Peyer's patch (tissue), 4 donors: Measurements from ENCODE around the gene LRSAM1. TPM values are rescaled to one million over a fixed set of nuclear protein-coding genes. Genes with fewer than 3 reads are reported as not detected.
A peak's percentile ranks its signal among the peaks of the same experiment; 100 is the strongest.

Experiments used
- DNase-seq, 3 donors: peaks; one replicate each; pipeline ENCODE4 v3.0.0-alpha.2; 2017 to 2019
- H3K27ac ChIP-seq, 4 donors: fragments of 200-600 bp; sonication (generic); one replicate each; pipeline ENCODE4 v1.5.1; 2016 to 2019
- H3K27me3 ChIP-seq, 2 donors: fragments of 200-600 bp; sonication (generic); one replicate each; pipeline ENCODE4 v1.5.1; 2019
- H3K36me3 ChIP-seq, 3 donors: fragments of 200-600 bp; sonication (generic); one replicate each; pipeline ENCODE4 v1.5.1; 2016 to 2019
- H3K4me1 ChIP-seq, 4 donors: fragments of 200-600 bp; sonication (generic); one replicate each; pipeline ENCODE4 v1.5.1; 2016 to 2019
- H3K4me3 ChIP-seq, 4 donors: fragments of 200-600 bp; sonication (generic); 1 replicate in 3 of 4; 2 replicates in 1 of 4; pipeline ENCODE4 v1.5.1; 2016 to 2019; ENCODE audit warnings: mild to moderate bottlenecking in 1 of 4
- H3K9me3 ChIP-seq, 4 donors: fragments of 200-600 bp; sonication (generic); one replicate each; pipeline ENCODE4 v1.5.1; 2016 to 2019; ENCODE audit warnings: mild to moderate bottlenecking in 1 of 4
- POLR2A ChIP-seq, 2 donors: fragments of 450-650 bp; IDR thresholded peaks; one replicate each; pipeline ENCODE4 v1.5.1; 2017; ENCODE audit warnings: antibody characterized with exemption in 2 of 2, mild to moderate bottlenecking in 2 of 2, moderate library complexity in 2 of 2
- total RNA-seq, 4 donors: library from RNA; depleted of rRNA; stranded (reverse); fragments of >200 nt; gene quantifications; one replicate each; pipeline ENCODE4 v1.1.0, GENCODE V29; 2016
- TF ChIP-seq, protein P1 (sequence below), 6 experiments: fragments of 450-650 bp in 4 of 6; fragments of 200-600 bp in 2 of 6; sonication (generic) in 1 of 6; IDR thresholded peaks; one replicate each; pipeline ENCODE4 v1.5.1; 2017 to 2019; ENCODE audit warnings: antibody characterized with exemption in 6 of 6, mild to moderate bottlenecking in 3 of 6, moderate library complexity in 1 of 6

LRSAM1 gene
- total RNA-seq, 4 donors from 2014 or later = 19.3 to 59.4 (median 35.3) TPM

DNA sequence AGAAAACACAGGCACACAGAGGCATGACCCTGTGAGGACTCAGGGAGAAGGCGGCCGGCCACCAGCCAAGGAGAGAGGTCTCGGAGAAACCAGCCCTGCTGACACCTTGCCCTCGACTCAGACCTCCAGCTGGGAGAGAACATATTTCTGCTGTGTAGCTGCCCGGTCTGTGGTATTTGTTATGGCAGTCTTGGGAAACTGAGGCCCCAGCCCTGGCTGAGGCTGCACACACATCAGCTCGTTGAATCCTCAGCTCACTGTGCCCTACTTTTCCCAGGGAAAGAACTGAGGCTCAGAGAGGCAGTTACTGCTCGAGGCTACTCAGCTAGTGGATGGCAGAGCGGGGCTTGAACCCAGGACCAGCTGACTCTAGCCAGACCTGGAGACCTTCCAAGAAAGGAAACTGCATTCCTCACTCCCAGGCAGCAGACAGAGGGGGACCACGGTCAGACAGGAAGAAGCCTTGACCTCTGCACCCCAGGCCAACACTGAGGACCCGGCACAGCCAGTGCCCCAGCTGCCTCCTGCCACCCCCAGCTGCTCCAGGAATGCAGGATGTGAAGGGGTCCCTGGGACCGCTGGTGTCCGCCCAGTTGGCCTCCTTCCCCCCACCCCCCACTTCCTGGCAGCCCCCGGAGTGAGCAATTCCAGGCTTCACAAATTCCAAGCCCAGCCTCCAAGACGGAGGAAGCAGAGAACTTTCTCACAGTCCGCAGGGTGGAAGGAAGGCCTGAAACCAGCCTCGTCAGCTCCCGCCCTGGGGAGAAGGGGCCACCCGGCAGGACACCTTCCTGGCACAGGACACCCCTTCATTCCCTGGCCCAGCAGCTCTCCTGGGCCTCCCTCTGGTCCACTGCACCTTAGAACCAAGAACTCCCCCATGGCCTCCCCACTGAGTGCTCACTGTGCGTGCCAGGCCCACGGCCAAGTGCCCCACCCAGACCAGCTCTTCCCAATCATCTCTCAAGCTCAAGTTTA, 69.9 kb downstream of the LRSAM1 start:
- H3K4me3 ChIP-seq = no peak overlapping the region
- no peak for TF ChIP-seq POLR2A (IDR thresholded peaks at IDR 0.05)
- TF ChIP-seq, protein P1, sequence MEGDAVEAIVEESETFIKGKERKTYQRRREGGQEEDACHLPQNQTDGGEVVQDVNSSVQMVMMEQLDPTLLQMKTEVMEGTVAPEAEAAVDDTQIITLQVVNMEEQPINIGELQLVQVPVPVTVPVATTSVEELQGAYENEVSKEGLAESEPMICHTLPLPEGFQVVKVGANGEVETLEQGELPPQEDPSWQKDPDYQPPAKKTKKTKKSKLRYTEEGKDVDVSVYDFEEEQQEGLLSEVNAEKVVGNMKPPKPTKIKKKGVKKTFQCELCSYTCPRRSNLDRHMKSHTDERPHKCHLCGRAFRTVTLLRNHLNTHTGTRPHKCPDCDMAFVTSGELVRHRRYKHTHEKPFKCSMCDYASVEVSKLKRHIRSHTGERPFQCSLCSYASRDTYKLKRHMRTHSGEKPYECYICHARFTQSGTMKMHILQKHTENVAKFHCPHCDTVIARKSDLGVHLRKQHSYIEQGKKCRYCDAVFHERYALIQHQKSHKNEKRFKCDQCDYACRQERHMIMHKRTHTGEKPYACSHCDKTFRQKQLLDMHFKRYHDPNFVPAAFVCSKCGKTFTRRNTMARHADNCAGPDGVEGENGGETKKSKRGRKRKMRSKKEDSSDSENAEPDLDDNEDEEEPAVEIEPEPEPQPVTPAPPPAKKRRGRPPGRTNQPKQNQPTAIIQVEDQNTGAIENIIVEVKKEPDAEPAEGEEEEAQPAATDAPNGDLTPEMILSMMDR (IDR thresholded peaks at IDR 0.05) = no peak

DNA sequence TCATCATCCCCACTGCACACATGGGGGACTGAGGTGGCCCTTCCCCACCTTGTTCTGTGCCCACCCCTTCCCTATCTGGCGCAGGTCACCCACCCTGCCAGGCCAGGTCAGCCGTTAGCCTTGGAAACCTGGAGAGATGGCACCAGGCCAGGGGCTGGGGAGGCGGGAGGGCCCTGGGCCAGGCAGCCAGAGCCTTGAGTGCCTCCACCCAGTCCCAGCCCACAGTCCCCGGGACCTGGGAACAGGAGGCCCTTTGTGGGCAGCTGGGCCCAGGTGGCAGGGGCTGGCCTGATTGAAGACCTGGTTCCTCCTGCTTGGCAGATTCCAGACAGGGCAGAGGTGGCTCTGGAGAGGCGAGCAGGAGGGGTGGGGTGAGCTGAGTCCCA, 70.6 kb downstream of the LRSAM1 start:
- peaks cover 0 to 79% (median 0%) of the 10 kb centered on the region in 3 donors for H3K36me3 ChIP-seq
- H3K4me3 ChIP-seq = no peak overlapping the region
- H3K9me3 ChIP-seq = peaks cover 0 to 15% (median 0%) of the 10 kb centered on the region in 4 donors
- TF ChIP-seq, protein P1 (IDR thresholded peaks at IDR 0.05) = no peak
- DNase-seq = no peak
- H3K27ac ChIP-seq = peak overlapping the region; percentile 47 to 82 (median 69)
- H3K4me1 ChIP-seq = peaks cover 0 to 30% (median 5%) of the 10 kb centered on the region in 4 donors
- no peaks in the 10 kb centered on the region for H3K27me3 ChIP-seq

More for the DNA sequence above, 69.9 kb downstream of the LRSAM1 start:
- no peak for DNase-seq
- peaks cover 0 to 30% (median 5%) of the 10 kb centered on the region in 4 donors for H3K4me1 ChIP-seq
- peak overlapping the region; percentile 47 to 82 (median 69) for H3K27ac ChIP-seq
- peaks cover 0 to 15% (median 0%) of the 10 kb centered on the region in 4 donors for H3K9me3 ChIP-seq
- peaks cover 0 to 79% (median 0%) of the 10 kb centered on the region in 3 donors for H3K36me3 ChIP-seq
- H3K27me3 ChIP-seq = no peaks in the 10 kb centered on the region

DNA sequence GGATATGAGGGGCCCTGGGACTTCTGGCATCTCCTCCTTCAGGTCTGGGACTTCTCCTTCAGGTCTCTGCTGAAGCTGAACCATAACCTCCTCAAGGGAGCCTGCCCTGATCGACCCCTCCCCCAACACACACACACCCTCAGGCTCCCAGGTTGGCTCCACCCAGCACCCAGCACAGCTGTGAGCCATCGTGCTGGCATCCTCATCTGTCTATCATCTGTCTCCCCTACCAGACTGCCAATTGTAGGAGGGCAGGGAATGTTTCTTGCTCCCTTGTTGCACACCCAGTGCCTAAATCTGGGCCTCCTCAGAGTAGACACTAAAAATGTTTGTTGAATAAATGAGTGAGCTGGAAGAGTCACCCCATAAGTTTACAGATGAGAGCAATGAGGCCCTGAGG, 71.4 kb downstream of the LRSAM1 start:
- H3K27ac ChIP-seq = peak overlapping the region in 3 of 4 donors; percentile 47 to 82 (median 81)

DNA sequence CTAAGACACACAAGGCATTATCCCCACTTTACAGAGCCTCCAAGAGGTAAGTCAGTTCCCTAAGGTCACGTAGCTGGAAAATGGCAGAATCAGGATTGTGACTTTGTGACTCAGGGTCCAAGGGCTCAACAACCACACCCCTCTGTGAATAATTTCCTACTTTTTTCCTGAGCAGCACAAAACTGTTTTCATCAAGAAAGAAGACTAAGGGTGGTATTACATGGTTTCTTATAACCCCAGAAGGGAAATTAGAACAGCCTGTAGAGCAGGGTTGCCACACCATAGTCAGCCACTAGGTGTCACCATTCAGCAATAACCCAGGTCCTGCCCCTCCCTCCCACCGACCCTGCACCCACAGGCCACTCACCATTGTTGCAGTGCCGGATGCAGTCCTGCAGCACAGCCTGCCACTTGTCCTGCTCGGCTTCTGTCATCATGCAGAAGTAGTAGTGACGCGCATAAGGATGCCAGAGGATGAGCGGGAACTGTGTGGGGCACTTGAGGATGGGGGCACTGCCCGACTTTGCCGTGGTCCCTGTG, 72.1 kb downstream of the LRSAM1 start:
- H3K9me3 ChIP-seq = peaks cover 0 to 15% (median 0%) of the 10 kb centered on the region in 4 donors
- no peak for DNase-seq
- peaks cover 0 to 81% (median 0%) of the 10 kb centered on the region in 3 donors for H3K36me3 ChIP-seq
- TF ChIP-seq, protein P1 (IDR thresholded peaks at IDR 0.05) = peak in 4 of 6 experiments; percentile 19 to 48 (median 46)
- no peak for TF ChIP-seq POLR2A (IDR thresholded peaks at IDR 0.05)
- H3K27ac ChIP-seq = peak overlapping the region in 2 of 4 donors; percentile 30 to 41
- peaks cover 0 to 30% (median 5%) of the 10 kb centered on the region in 4 donors for H3K4me1 ChIP-seq
- H3K27me3 ChIP-seq = no peaks in the 10 kb centered on the region
- no peak overlapping the region for H3K4me3 ChIP-seq

More for the DNA sequence above, 71.4 kb downstream of the LRSAM1 start:
- peaks cover 0 to 79% (median 0%) of the 10 kb centered on the region in 3 donors for H3K36me3 ChIP-seq
- H3K27me3 ChIP-seq = no peaks in the 10 kb centered on the region
- H3K4me1 ChIP-seq = peaks cover 0 to 30% (median 5%) of the 10 kb centered on the region in 4 donors
- no peak for TF ChIP-seq POLR2A (IDR thresholded peaks at IDR 0.05)
- TF ChIP-seq, protein P1 (IDR thresholded peaks at IDR 0.05) = no peak
- peak in 2 of 3 donors; percentile 68 to 74 for DNase-seq
- peaks cover 0 to 15% (median 0%) of the 10 kb centered on the region in 4 donors for H3K9me3 ChIP-seq
- H3K4me3 ChIP-seq = no peak overlapping the region

DNA sequence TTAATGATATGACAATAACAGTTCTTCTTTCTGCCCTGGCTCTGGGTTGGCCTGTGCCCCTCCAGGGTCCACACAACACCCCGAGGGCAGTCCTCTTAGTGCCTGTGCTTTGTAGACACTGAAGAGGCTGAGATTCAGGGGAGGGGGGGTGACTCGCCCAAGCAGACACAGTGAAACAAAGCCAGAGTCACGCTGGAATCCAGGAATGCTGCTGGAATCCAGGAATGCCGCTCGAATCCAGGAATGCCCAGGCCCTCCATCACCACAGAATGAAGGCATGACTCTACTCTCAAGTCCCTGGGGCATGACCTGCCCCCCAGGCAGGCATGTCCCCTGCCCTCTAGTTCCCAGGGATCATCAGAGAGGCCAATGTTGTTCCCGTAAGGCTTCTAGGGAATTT, 73.1 kb downstream of the LRSAM1 start:
- TF ChIP-seq POLR2A (IDR thresholded peaks at IDR 0.05) = no peak
- TF ChIP-seq, protein P1 (IDR thresholded peaks at IDR 0.05) = no peak
- Histone ChIP-seq H3K27ac (no peak overlapping the region), H3K4me1 (peaks cover 0 to 27% (median 5%) of the 10 kb centered on the region in 4 donors), H3K9me3 (peaks cover 0 to 15% (median 0%) of the 10 kb centered on the region in 4 donors), H3K36me3 (peaks cover 0 to 89% (median 0%) of the 10 kb centered on the region in 3 donors), H3K27me3 (no peaks in the 10 kb centered on the region), H3K4me3 (no peak overlapping the region)
- no peak for DNase-seq
